Adrenal gland (tissue), 12 donors: ENCODE data around the gene CAPN7. TPM values are rescaled to one million over a fixed set of nuclear protein-coding genes. Genes with fewer than 3 reads are reported as not detected.
"Not testable (repeated sequence)": the region's sequence is repeated elsewhere in the genome, so short reads cannot be mapped to it uniquely, and the experiment has no call there.

ENCODE experiments used
- DNase-seq, 7 donors: peaks; one replicate each; pipeline ENCODE4 v3.0.0-alpha.2; 2019 to 2020
- H3K27ac ChIP-seq, 5 donors: fragments of 200-600 bp; sonication (generic) in 4 of 5; 1 replicate in 3 of 5; 2 replicates in 2 of 5; pipeline versions ENCODE4 v1.5.1 to v1.8.0; 2016 to 2020; ENCODE audit warnings: mild to moderate bottlenecking in 1 of 5
- H3K27me3 ChIP-seq: fragments of 200-600 bp; 2 replicates; pipeline ENCODE4 v1.8.0; 2021
- H3K36me3 ChIP-seq, 2 donors: fragments of 200-600 bp; replicated peaks in 1 of 2; 1 replicate in 1 of 2; 2 replicates in 1 of 2; pipeline versions ENCODE4 v1.5.1 to v1.8.0; 2018 to 2022
- H3K4me1 ChIP-seq, 2 donors: fragments of 200-600 bp; replicated peaks in 1 of 2; 1 replicate in 1 of 2; 2 replicates in 1 of 2; pipeline versions ENCODE4 v1.5.1 to v1.8.0; 2018 to 2021
- H3K4me3 ChIP-seq, 4 donors: fragments of 200-600 bp; sonication (generic) in 3 of 4; one replicate each; pipeline ENCODE4 v1.5.1; 2016 to 2018
- H3K9me3 ChIP-seq, 3 donors: fragments of 200-600 bp; sonication (generic) in 1 of 3; replicated peaks in 1 of 3; 1 replicate in 2 of 3; 2 replicates in 1 of 3; pipeline versions ENCODE4 v1.5.1 to v1.8.0; 2016 to 2021
- CTCF ChIP-seq, 6 experiments: fragments of 450-650 bp in 4 of 6; fragments of 200-600 bp in 2 of 6; sonication (generic) in 1 of 6; IDR thresholded peaks; 1 replicate in 5 of 6; 2 replicates in 1 of 6; pipeline versions ENCODE4 v1.5.1 to v1.8.0; 2016 to 2021; ENCODE audit warnings: antibody characterized with exemption in 6 of 6, mild to moderate bottlenecking in 2 of 6, moderate library complexity in 1 of 6
- POLR2A ChIP-seq, 2 donors: fragments of 450-650 bp; IDR thresholded peaks; one replicate each; pipeline ENCODE4 v1.6.1; 2017; ENCODE audit warnings: antibody characterized with exemption in 2 of 2, mild to moderate bottlenecking in 2 of 2, moderate library complexity in 1 of 2
- WGBS, 4 donors: extraction: QIAGEN DNeasy Blood & Tissue Kit in 2 of 4; methylation state at CpG; one replicate each; pipeline versions ENCODE4 v1.1.5 to v1.1.7; 2013 to 2017; 5-methylcytosine and 5-hydroxymethylcytosine counted together
- intact Hi-C, 2 donors: fragments of 100-400 bp; cut with DNase I; formaldehyde crosslinking; loops; one replicate each; pipeline versions ENCODE4 v1.14.1 to v1.15.0; 2022 to 2023
- polyA plus RNA-seq, 3 donors: library from polyadenylated mRNA; stranded (reverse); fragments of 200-250 nt in 2 of 3; fragments of 350-450 nt in 1 of 3; fragmentation: Illumina TruSeq in 1 of 3; extraction: RNeasy Lipid Tissue Mini Kit (QIAGEN cat#74804) in 1 of 3; gene quantifications; one replicate each; pipeline ENCODE4 v1.2.3, GENCODE V29; 2013 to 2014
- total RNA-seq, 9 donors: library from RNA; depleted of rRNA in 4 of 9; stranded (reverse); fragments of >200 nt in 4 of 9; fragments of 120-200 nt in 1 of 9; fragmentation: NEBNext Ultra II Directional in 1 of 9; extraction: Animal tissue kit (Norgen Biotek cat#: 25700) in 1 of 9; gene quantifications; one replicate each; pipeline versions ENCODE4 v1.1.0 to v1.2.4, GENCODE V29; 2013 to 2023
- donor health status: healthy with polysubstance abuse.
- donor health status: Bipolar disorder and iron deficiency.
- donor health status: DM: yes; HTN: yes; CAD: no.
- donor health status: DM: no; HTN: no; CAD: no.
- donor health status: DM: no; HTN: no; CAD: no.
- donor health status: DM: yes; HTN: yes; CAD: no.

CAPN7 gene
- total and polyA plus RNA-seq, 12 donors = 14.4 to 54.9 (median 36.5) TPM

DNA sequence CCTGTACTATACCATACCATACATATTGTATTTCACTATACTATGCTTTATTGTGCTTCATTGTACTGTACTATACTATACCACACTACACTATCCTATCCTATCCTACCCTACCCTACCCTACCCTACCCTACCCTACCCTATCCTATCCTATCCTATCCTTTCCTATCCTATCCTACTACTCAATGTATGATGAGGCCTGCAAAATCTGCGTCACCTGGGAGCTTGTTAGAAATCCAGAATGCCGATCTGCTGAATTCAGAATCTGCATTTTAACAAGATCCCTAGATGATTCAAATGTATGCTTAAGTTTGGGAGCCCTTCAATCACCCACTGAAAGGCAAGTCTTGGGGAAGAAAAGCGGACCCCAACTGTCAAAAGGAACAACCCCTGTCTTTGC, 45.4 kb upstream of the CAPN7 start:
- Histone ChIP-seq H3K27me3 (no peaks in the 10 kb centered on the region), H3K9me3 (no peaks in the 10 kb centered on the region), H3K36me3 (no peaks in the 10 kb centered on the region), H3K4me3 (no peak overlapping the region), H3K27ac (no peak overlapping the region), H3K4me1 (no peaks in the 10 kb centered on the region)
- intact Hi-C loops = no loop called here
- DNase-seq = no peak
- 75 to 84% (median 82%) methylated on average over 3 of the region's 3 CpGs for whole genome bisulfite sequencing, 4 donors
- no peak for TF ChIP-seq CTCF (IDR thresholded peaks at IDR 0.05)
- no peak for TF ChIP-seq POLR2A (IDR thresholded peaks at IDR 0.05)

GRCh38 chr3:15161133-15161532, 44.9 kb upstream of the CAPN7 start:
- intact Hi-C loops = no loop called here
- H3K36me3 ChIP-seq = no peaks in the 10 kb centered on the region
- DNase-seq = no peak
- H3K9me3 ChIP-seq = no peaks in the 10 kb centered on the region
- no peaks in the 10 kb centered on the region for H3K4me1 ChIP-seq
- H3K27ac ChIP-seq = no peak overlapping the region
- no peaks in the 10 kb centered on the region for H3K27me3 ChIP-seq
- H3K4me3 ChIP-seq = no peak overlapping the region
- no peak for TF ChIP-seq CTCF (IDR thresholded peaks at IDR 0.05)
- no peak for TF ChIP-seq POLR2A (IDR thresholded peaks at IDR 0.05)
- 68 to 85% (median 79%) methylated on average over 1 of the region's 1 CpG for WGBS, 4 donors

DNA sequence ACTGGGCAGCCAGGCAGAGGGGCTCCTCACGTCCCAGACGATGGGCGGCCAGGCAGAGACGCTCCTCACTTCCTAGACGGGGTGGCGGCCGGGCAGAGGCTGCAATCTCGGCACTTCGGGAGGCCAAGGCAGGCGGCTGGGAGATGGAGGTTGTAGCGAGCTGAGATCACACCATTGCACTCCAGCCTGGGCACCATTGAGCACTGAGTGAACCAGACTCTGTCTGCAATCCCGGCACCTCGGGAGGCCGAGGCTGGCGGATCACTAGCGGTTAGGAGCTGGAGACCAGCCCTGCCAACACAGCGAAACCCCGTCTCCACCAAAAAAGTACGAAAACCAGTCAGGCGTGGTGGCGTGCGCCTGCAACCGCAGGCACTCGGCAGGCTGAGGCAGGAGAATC, 42.4 kb upstream of the CAPN7 start:
- DNase-seq, H3K27me3 ChIP-seq, H3K4me1 ChIP-seq, H3K9me3 ChIP-seq, intact Hi-C loops, H3K4me3 ChIP-seq, H3K36me3 ChIP-seq, H3K27ac ChIP-seq: not testable (repeated sequence)
- WGBS, 4 donors = 88 to 100% (median 91%) methylated on average over 3 to 20 of the region's 24 CpGs

DNA sequence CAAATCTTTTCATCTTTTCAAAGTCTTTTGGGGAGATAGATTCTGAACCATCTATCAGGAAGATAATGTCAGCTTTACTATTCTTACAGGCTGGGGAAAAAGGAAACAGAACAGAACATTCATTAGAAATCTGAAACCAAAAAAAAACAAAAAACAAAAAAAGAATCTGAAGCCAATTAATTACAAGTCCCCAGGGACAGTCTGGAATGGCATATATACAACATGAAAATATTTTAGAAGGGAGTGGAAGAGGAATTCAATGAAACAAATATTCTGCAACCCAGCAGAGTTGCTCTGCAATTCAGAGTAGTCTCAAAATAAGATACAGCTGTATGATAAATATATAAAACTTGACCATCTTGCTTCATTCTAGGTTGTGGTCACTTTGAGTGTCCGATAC, 41.7 kb upstream of the CAPN7 start:
- no peaks in the 10 kb centered on the region for H3K36me3 ChIP-seq
- no peaks in the 10 kb centered on the region for H3K27me3 ChIP-seq
- H3K4me1 ChIP-seq = no peaks in the 10 kb centered on the region
- no peak overlapping the region for H3K27ac ChIP-seq
- H3K9me3 ChIP-seq = no peaks in the 10 kb centered on the region
- intact Hi-C loops = no loop called here
- DNase-seq = no peak
- H3K4me3 ChIP-seq = no peak overlapping the region
- WGBS, 4 donors = 63 to 100% (median 78%) methylated on average over 1 of the region's 1 CpG
- TF ChIP-seq CTCF (IDR thresholded peaks at IDR 0.05) (no peak), POLR2A (IDR thresholded peaks at IDR 0.05) (no peak)

GRCh38 chr3:15165061-15165460, 41.0 kb upstream of the CAPN7 start:
- Histone ChIP-seq H3K36me3 (no peaks in the 10 kb centered on the region), H3K4me1 (no peaks in the 10 kb centered on the region), H3K27me3 (no peaks in the 10 kb centered on the region), H3K27ac (no peak overlapping the region), H3K4me3 (no peak overlapping the region), H3K9me3 (no peaks in the 10 kb centered on the region)
- peak in 5 of 7 donors; percentile 24 to 55 (median 35) for DNase-seq
- no peak for TF ChIP-seq POLR2A (IDR thresholded peaks at IDR 0.05)
- no peak for TF ChIP-seq CTCF (IDR thresholded peaks at IDR 0.05)
- intact Hi-C loops = no loop called here
- WGBS, 4 donors = 51 to 64% (median 57%) methylated on average over 6 of the region's 6 CpGs

GRCh38 chr3:15166391-15166790, 39.7 kb upstream of the CAPN7 start:
- H3K27ac ChIP-seq, H3K4me1 ChIP-seq, H3K4me3 ChIP-seq, intact Hi-C loops, H3K36me3 ChIP-seq, DNase-seq, H3K27me3 ChIP-seq, H3K9me3 ChIP-seq: not testable (repeated sequence)
- 90 to 94% (median 92%) methylated on average over 3 of the region's 3 CpGs for WGBS, 4 donors
